KMS-11 (cell line): Measurements from ENCODE around the gene SIRPA.

Experiments
- H2AFZ ChIP-seq: fragments of 200-600 bp; sonication (generic); 2 replicates; pipeline ENCODE4 v1.6.1; 2016; ENCODE audit warnings: antibody characterized with exemption, mixed run types, low read depth
- H3K27ac ChIP-seq: fragments of 200-600 bp; sonication (generic); 2 replicates; pipeline ENCODE4 v1.6.1; 2016; ENCODE audit warnings: mild to moderate bottlenecking, mixed run types
- H3K27me3 ChIP-seq: fragments of 200-600 bp; sonication (generic); 2 replicates; pipeline ENCODE4 v1.6.1; 2017; ENCODE audit warnings: mild to moderate bottlenecking, low read depth, mixed run types, moderate library complexity; ENCODE audit not compliant: insufficient read depth
- H3K36me3 ChIP-seq: fragments of 200-600 bp; sonication (generic); 2 replicates; pipeline ENCODE4 v1.6.1; 2017; ENCODE audit warnings: mild to moderate bottlenecking, mixed run types; ENCODE audit not compliant: insufficient read depth
- H3K4me1 ChIP-seq: fragments of 200-600 bp; sonication (generic); 2 replicates; pipeline ENCODE4 v1.6.1; 2016; ENCODE audit warnings: mild to moderate bottlenecking, low read depth, mixed run types; ENCODE audit not compliant: poor library complexity, severe bottlenecking
- H3K4me2 ChIP-seq: fragments of 200-600 bp; sonication (generic); 2 replicates; pipeline ENCODE4 v1.7.0; 2016; ENCODE audit warnings: mild to moderate bottlenecking, mixed run types
- H3K4me3 ChIP-seq: fragments of 200-600 bp; sonication (generic); IDR thresholded peaks from 2 replicates; pipeline ENCODE4 v1.6.1; 2017; ENCODE audit warnings: low read depth, low read length, mixed read lengths; ENCODE audit not compliant: insufficient read depth
- H3K79me2 ChIP-seq: fragments of 200-600 bp; sonication (generic); 2 replicates; pipeline ENCODE4 v1.6.1; 2016; ENCODE audit warnings: low read depth, mixed run types; ENCODE audit not compliant: insufficient read depth
- H3K9ac ChIP-seq: fragments of 200-600 bp; sonication (generic); 2 replicates; pipeline ENCODE4 v1.6.1; 2016; ENCODE audit warnings: mild to moderate bottlenecking, mixed run types
- H4K20me1 ChIP-seq: fragments of 200-600 bp; sonication (generic); 2 replicates; pipeline ENCODE4 v1.6.1; 2016; ENCODE audit warnings: mild to moderate bottlenecking, mixed run types; ENCODE audit not compliant: insufficient read depth
- TF ChIP-seq, protein P1 (sequence below): fragments of 200-600 bp; sonication (generic); conservative IDR thresholded peaks from 2 replicates; pipeline ENCODE4 v1.6.1; 2017; ENCODE audit warnings: low read depth, mild to moderate bottlenecking, antibody characterized with exemption, low read length, moderate library complexity, mixed read lengths

Gene SIRPA

GRCh38 chr20:1942486-1943274 is 47.5 kb downstream of the SIRPA start:
- Histone ChIP-seq H3K4me3 (no peak overlapping the region), H3K27ac (no peak overlapping the region), H3K27me3 (no peaks in the 10 kb centered on the region), H3K79me2 (no peaks in the 10 kb centered on the region), H4K20me1 (no peaks in the 10 kb centered on the region), H2AFZ (no peak overlapping the region), H3K4me2 (no peak overlapping the region), H3K36me3 (no peaks in the 10 kb centered on the region), H3K4me1 (no peaks in the 10 kb centered on the region), H3K9ac (no peak overlapping the region)
- TF ChIP-seq, protein P1, sequence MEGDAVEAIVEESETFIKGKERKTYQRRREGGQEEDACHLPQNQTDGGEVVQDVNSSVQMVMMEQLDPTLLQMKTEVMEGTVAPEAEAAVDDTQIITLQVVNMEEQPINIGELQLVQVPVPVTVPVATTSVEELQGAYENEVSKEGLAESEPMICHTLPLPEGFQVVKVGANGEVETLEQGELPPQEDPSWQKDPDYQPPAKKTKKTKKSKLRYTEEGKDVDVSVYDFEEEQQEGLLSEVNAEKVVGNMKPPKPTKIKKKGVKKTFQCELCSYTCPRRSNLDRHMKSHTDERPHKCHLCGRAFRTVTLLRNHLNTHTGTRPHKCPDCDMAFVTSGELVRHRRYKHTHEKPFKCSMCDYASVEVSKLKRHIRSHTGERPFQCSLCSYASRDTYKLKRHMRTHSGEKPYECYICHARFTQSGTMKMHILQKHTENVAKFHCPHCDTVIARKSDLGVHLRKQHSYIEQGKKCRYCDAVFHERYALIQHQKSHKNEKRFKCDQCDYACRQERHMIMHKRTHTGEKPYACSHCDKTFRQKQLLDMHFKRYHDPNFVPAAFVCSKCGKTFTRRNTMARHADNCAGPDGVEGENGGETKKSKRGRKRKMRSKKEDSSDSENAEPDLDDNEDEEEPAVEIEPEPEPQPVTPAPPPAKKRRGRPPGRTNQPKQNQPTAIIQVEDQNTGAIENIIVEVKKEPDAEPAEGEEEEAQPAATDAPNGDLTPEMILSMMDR, result no peak

- no peak overlapping the region for H3K9ac ChIP-seq
- H3K4me1 ChIP-seq, result no peaks in the 10 kb centered on the region
- H3K79me2 ChIP-seq, result no peaks in the 10 kb centered on the region
- no peak overlapping the region for H3K27ac ChIP-seq
- TF ChIP-seq, protein P1, result no peak
- no peak overlapping the region for H2AFZ ChIP-seq
- no peaks in the 10 kb centered on the region for H3K27me3 ChIP-seq
- no peaks in the 10 kb centered on the region for H4K20me1 ChIP-seq
- no peaks in the 10 kb centered on the region for H3K36me3 ChIP-seq
- H3K4me2 ChIP-seq, result no peak overlapping the region
- H3K4me3 ChIP-seq, result no peak overlapping the region
Measured at GRCh38 chr20:1943275-1944002, 48.2 kb downstream of the SIRPA start.

- Histone ChIP-seq H4K20me1 (no peaks in the 10 kb centered on the region), H3K4me2 (no peak overlapping the region), H3K79me2 (no peaks in the 10 kb centered on the region), H3K27ac (no peak overlapping the region), H3K4me3 (no peak overlapping the region), H3K27me3 (no peaks in the 10 kb centered on the region), H3K4me1 (no peaks in the 10 kb centered on the region), H2AFZ (no peak overlapping the region), H3K36me3 (no peaks in the 10 kb centered on the region), H3K9ac (no peak overlapping the region)
- TF ChIP-seq, protein P1, result no peak
Measured at GRCh38 chr20:1944345-1945091, 49.3 kb downstream of the SIRPA start.

DNA sequence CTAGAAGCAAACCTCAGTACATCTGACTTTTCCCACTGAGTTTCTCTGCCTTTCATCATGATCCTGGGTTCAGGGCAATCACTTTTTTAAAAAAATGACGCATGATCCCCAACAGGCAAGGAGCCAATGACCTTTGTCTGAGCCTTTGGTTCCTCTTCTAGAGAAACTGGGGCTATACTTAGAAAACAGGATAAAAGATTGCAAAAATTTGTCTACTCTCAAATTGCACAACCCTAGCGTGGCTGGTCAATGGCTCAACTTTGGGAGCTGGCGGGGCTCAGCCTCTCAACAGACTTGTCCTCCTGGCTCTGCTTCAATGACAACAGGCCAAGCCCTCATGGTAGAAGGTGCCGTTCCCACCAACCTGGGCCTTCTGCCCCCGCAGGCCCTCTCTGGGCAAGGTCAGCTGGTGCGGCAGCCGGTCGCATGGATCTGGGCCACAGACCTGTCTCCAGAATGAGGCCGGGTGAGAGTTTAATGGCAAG is 50.0 kb downstream of the SIRPA start:
- Histone ChIP-seq H3K27me3 (no peaks in the 10 kb centered on the region), H3K79me2 (no peaks in the 10 kb centered on the region), H3K9ac (no peak overlapping the region), H3K27ac (no peak overlapping the region), H3K4me2 (no peak overlapping the region), H2AFZ (no peak overlapping the region), H3K4me1 (no peaks in the 10 kb centered on the region), H3K36me3 (no peaks in the 10 kb centered on the region), H4K20me1 (no peaks in the 10 kb centered on the region), H3K4me3 (no peak overlapping the region)
- TF ChIP-seq, protein P1, result no peak
